ENCODE measurements around the gene CELSR2.

DNA sequence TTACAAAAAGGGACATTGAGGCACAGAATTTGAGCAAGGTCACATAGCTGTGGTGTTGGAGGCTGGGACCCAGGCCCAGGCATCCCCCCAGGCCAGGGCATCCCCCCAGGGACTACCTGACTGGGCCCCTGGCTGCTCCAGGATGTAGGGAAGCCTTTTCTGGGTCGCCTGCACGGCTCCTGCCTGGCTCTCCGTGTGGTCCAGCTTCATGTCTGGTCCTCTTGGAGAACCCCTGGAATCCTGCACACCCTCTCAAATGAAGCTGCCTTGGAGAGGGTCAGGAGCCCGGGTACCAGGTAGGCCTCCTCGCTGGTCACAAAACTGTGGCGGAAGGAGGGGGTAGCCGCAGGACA lies 919 bp upstream of the CELSR2 start:
- TF ChIP-seq, protein P1, sequence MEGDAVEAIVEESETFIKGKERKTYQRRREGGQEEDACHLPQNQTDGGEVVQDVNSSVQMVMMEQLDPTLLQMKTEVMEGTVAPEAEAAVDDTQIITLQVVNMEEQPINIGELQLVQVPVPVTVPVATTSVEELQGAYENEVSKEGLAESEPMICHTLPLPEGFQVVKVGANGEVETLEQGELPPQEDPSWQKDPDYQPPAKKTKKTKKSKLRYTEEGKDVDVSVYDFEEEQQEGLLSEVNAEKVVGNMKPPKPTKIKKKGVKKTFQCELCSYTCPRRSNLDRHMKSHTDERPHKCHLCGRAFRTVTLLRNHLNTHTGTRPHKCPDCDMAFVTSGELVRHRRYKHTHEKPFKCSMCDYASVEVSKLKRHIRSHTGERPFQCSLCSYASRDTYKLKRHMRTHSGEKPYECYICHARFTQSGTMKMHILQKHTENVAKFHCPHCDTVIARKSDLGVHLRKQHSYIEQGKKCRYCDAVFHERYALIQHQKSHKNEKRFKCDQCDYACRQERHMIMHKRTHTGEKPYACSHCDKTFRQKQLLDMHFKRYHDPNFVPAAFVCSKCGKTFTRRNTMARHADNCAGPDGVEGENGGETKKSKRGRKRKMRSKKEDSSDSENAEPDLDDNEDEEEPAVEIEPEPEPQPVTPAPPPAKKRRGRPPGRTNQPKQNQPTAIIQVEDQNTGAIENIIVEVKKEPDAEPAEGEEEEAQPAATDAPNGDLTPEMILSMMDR (IDR thresholded peaks at IDR 0.05; ENCODE audit: control extremely low read depth in 1 of 3, insufficient read depth in 1 of 3, low read depth in 1 of 3, low read length in 3 of 3), result no peak; a peak in 1 of 4 replicates
- TF ChIP-seq POLR2AphosphoS5 (IDR thresholded peaks at IDR 0.05; ENCODE audit: low read depth, low read length), result no peak
- TF ChIP-seq POLR2A (IDR thresholded peaks at IDR 0.05; ENCODE audit: control extremely low read depth in 1 of 2, low read depth in 2 of 2, low read length in 2 of 2), result no peak
- TF ChIP-seq NRF1 (IDR thresholded peaks at IDR 0.05; ENCODE audit: low read depth, low read length), result no peak

Data from H1 (cell line).